Lower leg skin (tissue), 3 donors: Measurements from ENCODE around the gene ZNF407.

ENCODE experiments used
- CTCF ChIP-seq, 3 donors: fragments of 450-650 bp; IDR thresholded peaks; one replicate each; pipeline ENCODE4 v1.5.1; 2016; ENCODE audit warnings: antibody characterized with exemption in 3 of 3, mild to moderate bottlenecking in 3 of 3, moderate library complexity in 2 of 3
- POLR2A ChIP-seq, 2 donors: fragments of 450-650 bp; IDR thresholded peaks; one replicate each; pipeline ENCODE4 v1.6.1; 2016 to 2017; ENCODE audit warnings: antibody characterized with exemption in 2 of 2, mild to moderate bottlenecking in 1 of 2, moderate library complexity in 1 of 2

- TF ChIP-seq CTCF (IDR thresholded peaks at IDR 0.05) (no peak), POLR2A (IDR thresholded peaks at IDR 0.05) (no peak)
These were observed 473.2 kb downstream of the ZNF407 start for GRCh38 chr18:75070625-75071483.
